ENCODE results near the gene IL6ST. TPM values are rescaled to one million over a fixed set of nuclear protein-coding genes. Genes with fewer than 3 reads are reported as not detected.

IL6ST gene
- polyA plus RNA-seq, 1 experiment = 448 TPM

GRCh38 chr5:55998966-55999365, 4.2 kb upstream of the IL6ST start:
- no peak overlapping the region for H3K27ac ChIP-seq (ENCODE audit: low read depth, low read length)
- no peaks in the 10 kb centered on the region for H3K27me3 ChIP-seq (ENCODE audit: control insufficient read depth, insufficient read depth, low read length)
- no peak overlapping the region for H3K4me3 ChIP-seq (ENCODE audit: low read depth, low read length)
- ChIA-PET POLR2A (no interaction called here), CTCF (no interaction called here)
- DNase-seq (ENCODE audit: low read depth, low spot score) = no peak
- TF ChIP-seq CTCF (IDR thresholded peaks at IDR 0.05; ENCODE audit: low read depth, low read length) = no peak
- peaks cover 5% of the 10 kb centered on the region for H3K9me3 ChIP-seq (ENCODE audit: control insufficient read depth, insufficient read depth, low read length)

- Histone ChIP-seq H3K27ac (ENCODE audit: low read depth, low read length) (no peak overlapping the region), H3K4me3 (ENCODE audit: low read depth, low read length) (no peak overlapping the region), H3K9me3 (ENCODE audit: control insufficient read depth, insufficient read depth, low read length) (peaks cover 5% of the 10 kb centered on the region), H3K27me3 (ENCODE audit: control insufficient read depth, insufficient read depth, low read length) (no peaks in the 10 kb centered on the region)
- no peak for DNase-seq (ENCODE audit: low read depth, low spot score)
- TF ChIP-seq CTCF (IDR thresholded peaks at IDR 0.05; ENCODE audit: low read depth, low read length) = no peak
- ChIA-PET CTCF (no interaction called here), POLR2A (interaction anchor here (0.7 kb wide), 1 partner anchor 125 kb away, joined by 7 read pairs; no protein-coding TSS in a partner anchor)
Measured at GRCh38 chr5:55997742-55998351, 3.1 kb upstream of the IL6ST start.

- peak; percentile 92 for DNase-seq (ENCODE audit: low read depth, low spot score)
- Histone ChIP-seq H3K9me3 (ENCODE audit: control insufficient read depth, insufficient read depth, low read length) (no peaks in the 10 kb centered on the region), H3K27me3 (ENCODE audit: control insufficient read depth, insufficient read depth, low read length) (no peaks in the 10 kb centered on the region), H3K27ac (ENCODE audit: low read depth, low read length) (peak overlapping the region; percentile 96), H3K4me3 (ENCODE audit: low read depth, low read length) (peak overlapping the region; percentile 80)
- ChIA-PET CTCF (no interaction called here), POLR2A (interaction anchor here (0.6 to 2.1 kb wide), 9 partner anchors 17 to 346 kb away, joined by 3 to 13 read pairs (median 4); no protein-coding TSS in a partner anchor)
- TF ChIP-seq CTCF (IDR thresholded peaks at IDR 0.05; ENCODE audit: low read depth, low read length) = 0 out of 2 replicates have a peak, but pooled peaks have one; percentile 10
Measured at GRCh38 chr5:55994998-55995914, 493 bp upstream of the IL6ST start.

- TF ChIP-seq CTCF (IDR thresholded peaks at IDR 0.05; ENCODE audit: low read depth, low read length) = no peak
- H3K9me3 ChIP-seq (ENCODE audit: control insufficient read depth, insufficient read depth, low read length) = no peaks in the 10 kb centered on the region
- ChIA-PET CTCF (no interaction called here), POLR2A (interaction anchor here (0.6 to 2.1 kb wide), 4 partner anchors 8 to 130 kb away, joined by 4 to 13 read pairs (median 10); no protein-coding TSS in a partner anchor)
- DNase-seq (ENCODE audit: low read depth, low spot score) = no peak
- no peaks in the 10 kb centered on the region for H3K27me3 ChIP-seq (ENCODE audit: control insufficient read depth, insufficient read depth, low read length)
- H3K27ac ChIP-seq (ENCODE audit: low read depth, low read length) = peak overlapping the region; percentile 94
- H3K4me3 ChIP-seq (ENCODE audit: low read depth, low read length) = peak overlapping the region; percentile 80
Measured at GRCh38 chr5:55993731-55994494, 850 bp downstream of the IL6ST start.
